ENCODE results near the gene MED27. TPM values are rescaled to one million over a fixed set of nuclear protein-coding genes. Genes with fewer than 3 reads are reported as not detected.

Gene MED27
- total and polyA plus RNA-seq, 2 experiments from 2014 or later, result 17.2 to 32.1 TPM

GRCh38 chr9:132069046-132069898 is 10.4 kb downstream of the MED27 start:
- H2AFZ ChIP-seq, result no peak overlapping the region
- no peaks in the 10 kb centered on the region for H3K9me3 ChIP-seq (ENCODE audit: low read depth)
- H3K27ac ChIP-seq, result no peak overlapping the region
- DNase-seq (ENCODE audit: low spot score), result no peak
- WGBS (ENCODE audit: low lambda C conversion rate, missing lambda C conversion rate), result 81% methylated on average over 9 of the region's 9 CpGs
- no peaks in the 10 kb centered on the region for H3K9me2 ChIP-seq (replicated peaks; ENCODE audit: insufficient read depth)
- peaks cover 61% of the 10 kb centered on the region for H3K79me2 ChIP-seq
- no peaks in the 10 kb centered on the region for H3K36me3 ChIP-seq (replicated peaks; ENCODE audit: insufficient read depth, low read depth)
- H3K4me3 ChIP-seq, result no peak overlapping the region
- no peak for TF ChIP-seq EZH2phosphoT487 (IDR thresholded peaks at IDR 0.05; ENCODE audit: low read depth, severe bottlenecking, unreplicated experiment)
- TF ChIP-seq, protein P1, sequence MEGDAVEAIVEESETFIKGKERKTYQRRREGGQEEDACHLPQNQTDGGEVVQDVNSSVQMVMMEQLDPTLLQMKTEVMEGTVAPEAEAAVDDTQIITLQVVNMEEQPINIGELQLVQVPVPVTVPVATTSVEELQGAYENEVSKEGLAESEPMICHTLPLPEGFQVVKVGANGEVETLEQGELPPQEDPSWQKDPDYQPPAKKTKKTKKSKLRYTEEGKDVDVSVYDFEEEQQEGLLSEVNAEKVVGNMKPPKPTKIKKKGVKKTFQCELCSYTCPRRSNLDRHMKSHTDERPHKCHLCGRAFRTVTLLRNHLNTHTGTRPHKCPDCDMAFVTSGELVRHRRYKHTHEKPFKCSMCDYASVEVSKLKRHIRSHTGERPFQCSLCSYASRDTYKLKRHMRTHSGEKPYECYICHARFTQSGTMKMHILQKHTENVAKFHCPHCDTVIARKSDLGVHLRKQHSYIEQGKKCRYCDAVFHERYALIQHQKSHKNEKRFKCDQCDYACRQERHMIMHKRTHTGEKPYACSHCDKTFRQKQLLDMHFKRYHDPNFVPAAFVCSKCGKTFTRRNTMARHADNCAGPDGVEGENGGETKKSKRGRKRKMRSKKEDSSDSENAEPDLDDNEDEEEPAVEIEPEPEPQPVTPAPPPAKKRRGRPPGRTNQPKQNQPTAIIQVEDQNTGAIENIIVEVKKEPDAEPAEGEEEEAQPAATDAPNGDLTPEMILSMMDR (IDR thresholded peaks at IDR 0.05; ENCODE audit: poor library complexity), result no peak
- TF ChIP-seq EZH2 (IDR thresholded peaks at IDR 0.05; ENCODE audit: borderline replicate concordance), result no peak
- H3K4me1 ChIP-seq (ENCODE audit: insufficient read depth), result no peaks in the 10 kb centered on the region
- peaks cover 14% of the 10 kb centered on the region for H4K20me1 ChIP-seq (ENCODE audit: insufficient read depth, poor library complexity, severe bottlenecking)
- no peak overlapping the region for H3K4me2 ChIP-seq
- no peaks in the 10 kb centered on the region for H3K27me3 ChIP-seq

DNA sequence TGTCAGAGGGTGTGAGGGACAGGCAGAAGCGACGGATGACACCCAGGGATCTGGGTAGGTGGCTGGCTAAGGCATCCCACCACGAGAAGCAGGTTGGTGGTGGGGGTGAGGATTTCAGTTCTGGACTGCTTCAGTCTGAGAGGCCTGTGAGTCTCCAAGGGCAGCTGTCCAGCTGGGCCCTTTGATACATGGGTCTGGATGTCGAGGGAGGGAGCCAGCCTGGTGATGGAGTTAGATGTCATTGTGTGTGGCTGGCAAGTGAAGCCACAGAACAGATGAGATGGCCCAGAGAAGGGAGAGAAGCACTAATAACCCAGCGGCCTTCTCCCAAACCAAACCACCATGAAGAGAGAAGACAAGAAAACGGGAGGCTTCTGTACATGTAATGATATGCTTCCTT is 11.1 kb downstream of the MED27 start:
- Histone ChIP-seq H3K9me2 (replicated peaks; ENCODE audit: insufficient read depth) (no peaks in the 10 kb centered on the region), H3K9me3 (ENCODE audit: low read depth) (no peaks in the 10 kb centered on the region), H3K4me3 (no peak overlapping the region), H3K27ac (no peak overlapping the region), H2AFZ (no peak overlapping the region), H3K79me2 (peaks cover 61% of the 10 kb centered on the region), H3K4me1 (ENCODE audit: insufficient read depth) (no peaks in the 10 kb centered on the region), H3K4me2 (no peak overlapping the region), H3K27me3 (no peaks in the 10 kb centered on the region), H3K36me3 (replicated peaks; ENCODE audit: insufficient read depth, low read depth) (no peaks in the 10 kb centered on the region), H4K20me1 (ENCODE audit: insufficient read depth, poor library complexity, severe bottlenecking) (peaks cover 13% of the 10 kb centered on the region)
- TF ChIP-seq, protein P1 (IDR thresholded peaks at IDR 0.05; ENCODE audit: poor library complexity), result no peak
- TF ChIP-seq EZH2 (IDR thresholded peaks at IDR 0.05; ENCODE audit: borderline replicate concordance), result no peak
- TF ChIP-seq EZH2phosphoT487 (IDR thresholded peaks at IDR 0.05; ENCODE audit: low read depth, severe bottlenecking, unreplicated experiment), result no peak
- 91% methylated on average over 6 of the region's 6 CpGs for WGBS (ENCODE audit: low lambda C conversion rate, missing lambda C conversion rate)
- no peak for DNase-seq (ENCODE audit: low spot score)

DNA sequence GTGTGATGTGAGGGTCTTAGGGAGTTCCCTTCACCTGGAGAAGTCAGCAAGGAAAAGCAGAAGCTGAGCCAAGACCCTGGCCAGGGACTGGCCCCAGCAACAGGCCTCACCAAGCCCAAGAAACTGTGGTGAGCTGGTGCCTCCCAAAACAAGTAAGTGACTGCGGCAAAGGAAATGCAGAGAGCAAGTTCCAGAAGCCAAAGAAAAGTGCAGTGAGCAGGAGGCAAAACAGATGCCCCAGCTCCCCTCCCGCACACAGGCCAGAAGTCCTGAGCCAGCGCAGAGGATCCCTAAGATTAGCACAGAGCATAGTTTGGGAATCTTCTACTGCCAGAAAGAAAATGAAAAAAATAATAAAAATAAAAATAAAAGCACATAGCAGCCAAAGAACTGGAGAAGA is 13.2 kb downstream of the MED27 start:
- no peaks in the 10 kb centered on the region for H3K9me2 ChIP-seq (replicated peaks; ENCODE audit: insufficient read depth)
- no peak overlapping the region for H2AFZ ChIP-seq
- no peaks in the 10 kb centered on the region for H3K27me3 ChIP-seq
- H3K27ac ChIP-seq, result no peak overlapping the region
- TF ChIP-seq, protein P1 (IDR thresholded peaks at IDR 0.05; ENCODE audit: poor library complexity), result no peak
- no peak for TF ChIP-seq EZH2phosphoT487 (IDR thresholded peaks at IDR 0.05; ENCODE audit: low read depth, severe bottlenecking, unreplicated experiment)
- TF ChIP-seq EZH2 (IDR thresholded peaks at IDR 0.05; ENCODE audit: borderline replicate concordance), result no peak
- no peak overlapping the region for H3K4me3 ChIP-seq
- H3K4me1 ChIP-seq (ENCODE audit: insufficient read depth), result no peaks in the 10 kb centered on the region
- 98% methylated on average over 3 of the region's 3 CpGs for WGBS (ENCODE audit: low lambda C conversion rate, missing lambda C conversion rate)
- H3K79me2 ChIP-seq, result peaks cover 60% of the 10 kb centered on the region
- H4K20me1 ChIP-seq (ENCODE audit: insufficient read depth, poor library complexity, severe bottlenecking), result peaks cover 5% of the 10 kb centered on the region
- H3K4me2 ChIP-seq, result no peak overlapping the region
- no peak for DNase-seq (ENCODE audit: low spot score)
- no peaks in the 10 kb centered on the region for H3K36me3 ChIP-seq (replicated peaks; ENCODE audit: insufficient read depth, low read depth)
- no peaks in the 10 kb centered on the region for H3K9me3 ChIP-seq (ENCODE audit: low read depth)

Data from hepatocyte (in vitro differentiated cells).